Suppressor macrophage treated with lipopolysaccharide for 1 hour (primary cell): ENCODE results near the gene ACACB.

Experiments used
- DNase-seq, 3 donors: peaks; one replicate each; pipeline ENCODE4 v3.0.0-alpha.2; 2020 to 2022

The ACACB gene

GRCh38 chr12:109110988-109111495 is 5.3 kb upstream of the ACACB start:
- peak; percentile 57 to 80 (median 61) for DNase-seq

GRCh38 chr12:109112720-109113465 is 3.5 kb upstream of the ACACB start:
- DNase-seq = no peak

GRCh38 chr12:109113661-109114321 is 2.6 kb upstream of the ACACB start:
- DNase-seq = no peak

- no peak for DNase-seq
These were observed 1.7 kb upstream of the ACACB start for GRCh38 chr12:109114644-109115043.

- DNase-seq = no peak
These were observed 1.0 kb upstream of the ACACB start for GRCh38 chr12:109115404-109115757.

GRCh38 chr12:109116611-109116949 is 193 bp downstream of the ACACB start:
- DNase-seq = no peak

- DNase-seq = no peak
These were observed 3.7 kb downstream of the ACACB start for GRCh38 chr12:109120095-109120494.

GRCh38 chr12:109120557-109120956 is 4.2 kb downstream of the ACACB start:
- DNase-seq = no peak

GRCh38 chr12:109121346-109121880 is 5.0 kb downstream of the ACACB start:
- no peak for DNase-seq

GRCh38 chr12:109124878-109125648 is 8.7 kb downstream of the ACACB start:
- no peak for DNase-seq

- no peak for DNase-seq
These were observed 9.4 kb downstream of the ACACB start for GRCh38 chr12:109125791-109126190.

GRCh38 chr12:109126784-109127183 is 10.4 kb downstream of the ACACB start:
- no peak for DNase-seq

GRCh38 chr12:109127533-109128242 is 11.3 kb downstream of the ACACB start:
- DNase-seq = no peak

GRCh38 chr12:109130297-109131153 is 14.1 kb downstream of the ACACB start:
- no peak for DNase-seq

- no peak for DNase-seq
These were observed 15.0 kb downstream of the ACACB start for GRCh38 chr12:109131154-109132050.

- peak; percentile 36 to 51 (median 39) for DNase-seq
These were observed 18.0 kb downstream of the ACACB start for GRCh38 chr12:109134186-109134917.

GRCh38 chr12:109137055-109137454 is 20.7 kb downstream of the ACACB start:
- DNase-seq = no peak

GRCh38 chr12:109139360-109139759 is 23.0 kb downstream of the ACACB start:
- DNase-seq = no peak

- no peak for DNase-seq
These were observed 23.4 kb downstream of the ACACB start for GRCh38 chr12:109139791-109140190.

- DNase-seq = no peak
These were observed 24.2 kb downstream of the ACACB start for GRCh38 chr12:109140560-109140959.
